ENCODE measurements around the gene HDAC8. TPM values are rescaled to one million over a fixed set of nuclear protein-coding genes. Genes with fewer than 3 reads are reported as not detected.

HDAC8 gene
- polyA plus RNA-seq, 1 donor from 2014 or later, result 54.0 TPM

- H3K4me3 ChIP-seq (ENCODE audit: low read length), result no peak overlapping the region
- no peaks in the 10 kb centered on the region for H4K20me1 ChIP-seq (ENCODE audit: insufficient read depth)
- no peaks in the 10 kb centered on the region for H3K9me3 ChIP-seq (ENCODE audit: low read length)
- H3K27me3 ChIP-seq (ENCODE audit: insufficient read depth, low read depth, low read length), result no peaks in the 10 kb centered on the region
- no peaks in the 10 kb centered on the region for H3K79me2 ChIP-seq (replicated peaks; ENCODE audit: insufficient read depth, low read length)
- no peaks in the 10 kb centered on the region for H3K36me3 ChIP-seq (ENCODE audit: insufficient read depth, low read length)
- no peak overlapping the region for H3K9ac ChIP-seq (ENCODE audit: low read length)
- H3K9me2 ChIP-seq (ENCODE audit: insufficient read depth, low read length), result no peaks in the 10 kb centered on the region
- no peak overlapping the region for H3K27ac ChIP-seq (ENCODE audit: low read length)
- no peak overlapping the region for H3K4me2 ChIP-seq (ENCODE audit: low read length)
- no peaks in the 10 kb centered on the region for H3F3A ChIP-seq (ENCODE audit: insufficient read depth, low read length, poor library complexity, severe bottlenecking)
- no peak overlapping the region for H2AFZ ChIP-seq (ENCODE audit: low read depth, low read length)
- TF ChIP-seq CTCF (IDR thresholded peaks at IDR 0.05; ENCODE audit: poor library complexity, severe bottlenecking) (no peak), SMC3 (conservative IDR thresholded peaks at IDR 0.05; ENCODE audit: poor library complexity) (no peak), REST (IDR thresholded peaks at IDR 0.05; ENCODE audit: borderline replicate concordance) (no peak), POLR2AphosphoS5 (IDR thresholded peaks at IDR 0.05) (no peak), TAF1 (IDR thresholded peaks at IDR 0.05; ENCODE audit: low read depth) (no peak), MXI1 (conservative IDR thresholded peaks at IDR 0.05; ENCODE audit: poor library complexity, severe bottlenecking) (no peak), EZH2 (IDR thresholded peaks at IDR 0.05; ENCODE audit: borderline replicate concordance, insufficient read depth, low read length, poor library complexity, severe bottlenecking) (no peak), RAD21 (conservative IDR thresholded peaks at IDR 0.05) (no peak), EP300 (conservative IDR thresholded peaks at IDR 0.05; ENCODE audit: poor library complexity, severe bottlenecking) (no peak)
Observed at GRCh38 chrX:72479324-72480274, 93.0 kb downstream of the HDAC8 start.

GRCh38 chrX:72478853-72479252 lies 93.8 kb downstream of the HDAC8 start:
- no peak for TF ChIP-seq CTCF (IDR thresholded peaks at IDR 0.05; ENCODE audit: poor library complexity, severe bottlenecking)
- TF ChIP-seq EP300 (conservative IDR thresholded peaks at IDR 0.05; ENCODE audit: poor library complexity, severe bottlenecking), result no peak
- no peak for TF ChIP-seq RAD21 (conservative IDR thresholded peaks at IDR 0.05)
- TF ChIP-seq REST (IDR thresholded peaks at IDR 0.05; ENCODE audit: borderline replicate concordance), result no peak
- TF ChIP-seq TAF1 (IDR thresholded peaks at IDR 0.05; ENCODE audit: low read depth), result no peak
- no peak for TF ChIP-seq POLR2AphosphoS5 (IDR thresholded peaks at IDR 0.05)
- TF ChIP-seq EZH2 (IDR thresholded peaks at IDR 0.05; ENCODE audit: borderline replicate concordance, insufficient read depth, low read length, poor library complexity, severe bottlenecking), result no peak
- no peak for TF ChIP-seq SMC3 (conservative IDR thresholded peaks at IDR 0.05; ENCODE audit: poor library complexity)
- TF ChIP-seq MXI1 (conservative IDR thresholded peaks at IDR 0.05; ENCODE audit: poor library complexity, severe bottlenecking), result no peak
- H3K9ac ChIP-seq (ENCODE audit: low read length), result no peak overlapping the region
- no peaks in the 10 kb centered on the region for H3K79me2 ChIP-seq (replicated peaks; ENCODE audit: insufficient read depth, low read length)
- no peaks in the 10 kb centered on the region for H3K9me3 ChIP-seq (ENCODE audit: low read length)
- H3K4me3 ChIP-seq (ENCODE audit: low read length), result no peak overlapping the region
- H3K27ac ChIP-seq (ENCODE audit: low read length), result no peak overlapping the region
- H4K20me1 ChIP-seq (ENCODE audit: insufficient read depth), result no peaks in the 10 kb centered on the region
- no peak overlapping the region for H2AFZ ChIP-seq (ENCODE audit: low read depth, low read length)
- H3K36me3 ChIP-seq (ENCODE audit: insufficient read depth, low read length), result no peaks in the 10 kb centered on the region
- H3K27me3 ChIP-seq (ENCODE audit: insufficient read depth, low read depth, low read length), result no peaks in the 10 kb centered on the region
- H3K4me2 ChIP-seq (ENCODE audit: low read length), result no peak overlapping the region
- H3K9me2 ChIP-seq (ENCODE audit: insufficient read depth, low read length), result no peaks in the 10 kb centered on the region
- H3F3A ChIP-seq (ENCODE audit: insufficient read depth, low read length, poor library complexity, severe bottlenecking), result no peaks in the 10 kb centered on the region

All from neural cell (in vitro differentiated cells).